HG03575 (cell line): ENCODE data around the gene CCDC187.

ENCODE experiments used
- ATAC-seq: cut with Tn5 transposase; IDR thresholded peaks from one replicate; pipeline ENCODE4 v1.9.1; 2021; ENCODE audit not compliant: unreplicated experiment, insufficient number of reproducible peaks, low FRiP score; ENCODE audit errors: extremely low read depth

CCDC187 gene

GRCh38 chr9:136340356-136341041 is 36.6 kb upstream of the CCDC187 start:
- no peak for ATAC-seq

- ATAC-seq: no peak
Observed at GRCh38 chr9:136339958-136340310, 36.0 kb upstream of the CCDC187 start.

DNA sequence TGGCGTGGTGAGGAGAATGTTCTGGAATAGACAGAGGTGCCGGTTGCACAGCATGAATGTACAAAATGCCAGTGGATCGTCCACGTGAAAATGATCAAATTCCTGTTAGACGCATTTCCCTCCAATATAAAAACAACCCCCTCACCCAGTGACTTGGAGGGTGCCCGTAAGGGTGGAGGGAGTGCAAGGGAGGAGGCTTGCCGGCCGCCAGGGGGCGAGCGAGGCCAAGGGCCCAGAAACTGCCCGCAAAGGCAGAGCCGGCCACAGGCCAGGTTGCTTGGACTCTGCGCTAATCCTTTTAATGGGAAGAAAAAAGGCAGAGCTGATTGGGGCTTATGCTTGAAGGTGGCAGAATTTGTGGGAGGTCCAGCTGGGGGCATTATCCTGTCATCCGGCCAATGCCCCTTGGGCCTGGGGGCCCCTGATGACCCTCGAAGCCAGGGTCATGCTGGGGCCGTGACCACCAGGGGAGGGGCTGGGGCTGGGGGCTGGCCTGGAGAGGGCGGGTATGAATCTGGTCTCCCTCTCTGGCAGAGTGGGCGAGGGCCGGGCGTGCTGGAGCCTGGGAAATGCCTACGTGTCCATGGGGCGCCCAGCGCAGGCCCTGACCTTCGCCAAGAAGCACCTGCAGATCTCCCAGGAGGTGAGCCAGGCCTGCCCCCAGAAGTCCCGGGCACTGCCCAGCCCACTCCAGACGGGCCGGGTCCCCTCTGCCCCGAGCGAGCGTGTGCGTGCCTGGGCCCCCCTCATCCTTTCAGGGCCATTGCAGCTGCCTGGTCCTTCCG is 35.5 kb upstream of the CCDC187 start:
- ATAC-seq: no peak

GRCh38 chr9:136338511-136338910 is 34.6 kb upstream of the CCDC187 start:
- ATAC-seq: no peak

DNA sequence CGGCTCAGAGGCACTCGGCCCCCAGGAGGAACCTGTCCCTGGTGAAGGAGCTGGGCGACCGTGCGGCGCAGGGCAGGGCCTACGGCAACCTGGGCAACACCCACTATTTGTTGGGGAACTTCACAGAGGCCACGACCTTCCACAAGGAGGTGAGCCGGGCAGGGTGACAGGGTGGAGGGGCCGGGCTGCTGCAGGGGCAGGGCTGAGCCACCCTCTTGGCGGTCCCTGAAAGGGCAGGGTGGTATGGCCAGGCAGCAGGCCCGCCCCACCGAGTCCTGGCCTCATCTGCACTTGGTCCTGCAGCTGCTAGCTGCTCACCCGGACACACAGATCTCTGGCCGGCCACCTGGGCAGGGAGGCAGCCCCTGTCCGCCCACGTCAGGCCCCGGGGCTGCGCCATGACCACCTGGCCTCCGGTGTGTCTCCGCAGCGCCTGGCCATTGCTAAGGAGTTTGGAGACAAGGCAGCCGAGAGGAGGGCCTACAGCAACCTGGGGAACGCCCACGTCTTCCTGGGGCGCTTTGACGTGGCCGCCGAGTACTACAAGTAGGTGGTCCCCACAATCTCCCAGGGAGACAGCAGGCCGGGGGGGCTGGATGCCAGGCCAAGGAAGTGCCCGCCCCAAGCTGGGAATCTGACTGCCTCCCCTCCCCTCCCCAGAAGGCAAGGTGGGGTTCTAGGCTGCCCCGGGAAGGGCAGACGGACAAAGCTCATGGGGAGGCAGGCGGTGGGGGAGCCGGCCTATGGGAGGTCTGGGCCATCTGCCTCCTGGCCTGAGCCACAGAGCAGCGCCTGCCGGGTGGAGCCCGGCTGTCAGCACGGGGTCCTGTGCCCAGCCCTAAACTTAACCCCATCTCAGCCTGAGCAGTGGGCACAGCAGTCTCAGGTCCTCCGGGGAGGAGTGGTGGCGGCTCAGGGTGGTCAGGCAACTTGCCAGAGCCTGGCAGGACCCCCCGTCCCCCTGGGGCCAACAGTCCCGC is 33.8 kb upstream of the CCDC187 start:
- no peak for ATAC-seq

- no peak for ATAC-seq
Observed at GRCh38 chr9:136336881-136337280, 33.0 kb upstream of the CCDC187 start.

GRCh38 chr9:136336156-136336870 is 32.4 kb upstream of the CCDC187 start:
- ATAC-seq: no peak

GRCh38 chr9:136335296-136336155 is 31.6 kb upstream of the CCDC187 start:
- ATAC-seq: no peak

DNA sequence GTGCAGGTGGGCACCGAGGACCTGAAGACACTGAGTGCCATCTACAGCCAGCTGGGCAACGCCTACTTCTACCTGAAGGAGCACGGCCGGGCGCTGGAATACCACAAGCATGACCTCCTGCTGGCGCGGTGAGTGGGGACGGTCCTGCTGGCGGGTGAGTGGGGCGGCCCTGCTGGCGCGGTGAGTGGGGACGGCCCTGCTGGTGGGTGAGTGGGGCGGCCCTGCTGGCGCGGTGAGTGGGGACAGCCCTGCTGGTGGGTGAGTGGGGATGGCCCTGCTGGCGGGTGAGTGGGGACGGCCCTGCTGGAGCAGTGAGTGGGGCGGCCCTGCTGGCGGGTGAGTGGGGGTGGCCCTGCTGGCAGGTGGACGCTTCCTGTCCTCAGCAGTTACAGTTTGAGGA is 30.6 kb upstream of the CCDC187 start:
- no peak for ATAC-seq

DNA sequence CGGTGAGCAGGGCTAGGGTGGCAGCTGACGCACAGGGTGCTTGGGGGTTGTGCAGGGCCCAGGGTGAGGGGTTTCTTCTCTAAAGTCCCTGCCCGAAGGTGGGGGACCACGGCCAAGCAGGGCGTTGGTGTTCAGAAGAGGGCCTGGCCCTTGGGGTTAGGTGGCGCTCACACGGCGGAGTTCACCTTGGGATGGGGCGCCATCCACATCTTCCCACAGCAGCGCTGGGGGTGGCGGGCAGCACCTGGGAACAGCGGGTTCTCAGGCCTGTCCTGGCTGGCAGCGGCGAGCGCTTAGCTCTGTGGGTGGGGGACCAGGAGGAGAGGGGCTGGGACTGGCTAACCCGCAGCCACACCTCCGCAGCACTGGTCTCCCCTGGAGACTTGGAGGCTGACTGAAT is 29.6 kb upstream of the CCDC187 start:
- ATAC-seq: no peak

DNA sequence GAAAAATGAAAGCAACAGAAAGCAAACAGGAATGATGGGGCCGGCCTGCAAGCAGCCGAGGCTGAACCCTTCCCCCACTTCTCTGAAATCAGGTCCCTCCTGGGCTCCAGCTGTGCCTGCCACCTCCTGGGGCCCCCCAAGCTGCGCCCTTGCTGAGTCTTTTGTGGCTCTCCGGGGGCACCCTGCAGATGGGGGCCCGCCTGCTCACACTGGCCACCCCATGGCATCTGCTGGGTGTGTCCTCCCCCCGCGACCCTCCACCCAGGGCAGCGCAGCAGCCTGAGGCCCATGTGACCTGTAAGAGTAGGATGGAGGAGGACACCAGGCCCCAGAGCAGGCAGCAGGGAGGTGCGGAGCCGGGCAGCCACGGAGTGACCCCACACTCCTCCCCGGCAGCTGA is 29.2 kb upstream of the CCDC187 start:
- ATAC-seq: no peak

- no peak for ATAC-seq
Observed at GRCh38 chr9:136332482-136332983, 28.6 kb upstream of the CCDC187 start.

DNA sequence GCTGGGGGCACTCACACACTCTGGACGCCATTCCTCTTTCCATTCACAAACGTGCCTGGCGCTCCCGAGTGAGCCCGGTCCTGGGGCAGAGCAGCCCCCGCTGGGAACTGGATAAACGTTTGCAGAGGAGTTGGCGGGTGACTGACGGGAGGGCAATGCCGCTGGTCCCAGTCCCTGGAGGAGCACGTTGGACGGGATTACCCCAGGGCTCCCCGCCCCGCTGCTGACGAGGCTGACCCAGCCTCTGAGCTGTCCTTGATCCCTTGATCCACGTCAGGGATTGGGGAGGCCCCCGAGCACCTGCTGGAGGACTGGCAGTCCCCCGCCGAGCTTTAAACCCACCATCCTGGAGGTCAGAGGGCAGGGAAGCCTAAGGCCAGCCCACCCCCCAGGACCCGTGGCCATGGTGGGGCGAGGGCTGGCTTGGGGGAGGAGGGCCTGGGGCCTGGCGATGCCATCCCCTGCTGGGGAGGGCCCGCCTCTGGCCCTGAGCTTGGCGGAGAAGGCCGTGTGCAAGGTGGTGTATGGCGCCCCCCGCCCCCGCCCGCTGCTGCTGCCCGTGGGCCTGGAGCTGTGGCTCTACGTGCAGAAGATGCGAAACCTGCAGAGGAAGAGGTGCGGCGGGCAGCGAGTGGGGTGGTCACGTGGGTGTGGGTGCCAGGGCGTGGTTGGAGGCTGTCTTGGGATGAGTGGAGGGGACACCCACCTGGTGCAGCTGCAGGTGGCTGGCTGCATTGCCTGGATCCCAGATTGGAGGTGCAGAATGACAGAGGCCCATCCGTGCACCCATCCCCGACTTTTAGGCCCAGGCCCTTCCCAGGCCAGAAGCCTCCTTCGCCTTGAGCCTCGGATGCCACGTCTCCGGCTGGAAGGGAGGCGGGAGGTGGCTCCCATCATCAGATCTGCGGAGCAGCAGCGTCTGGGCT is 27.9 kb upstream of the CCDC187 start:
- ATAC-seq: no peak

GRCh38 chr9:136331030-136331429 is 27.1 kb upstream of the CCDC187 start:
- ATAC-seq: no peak

DNA sequence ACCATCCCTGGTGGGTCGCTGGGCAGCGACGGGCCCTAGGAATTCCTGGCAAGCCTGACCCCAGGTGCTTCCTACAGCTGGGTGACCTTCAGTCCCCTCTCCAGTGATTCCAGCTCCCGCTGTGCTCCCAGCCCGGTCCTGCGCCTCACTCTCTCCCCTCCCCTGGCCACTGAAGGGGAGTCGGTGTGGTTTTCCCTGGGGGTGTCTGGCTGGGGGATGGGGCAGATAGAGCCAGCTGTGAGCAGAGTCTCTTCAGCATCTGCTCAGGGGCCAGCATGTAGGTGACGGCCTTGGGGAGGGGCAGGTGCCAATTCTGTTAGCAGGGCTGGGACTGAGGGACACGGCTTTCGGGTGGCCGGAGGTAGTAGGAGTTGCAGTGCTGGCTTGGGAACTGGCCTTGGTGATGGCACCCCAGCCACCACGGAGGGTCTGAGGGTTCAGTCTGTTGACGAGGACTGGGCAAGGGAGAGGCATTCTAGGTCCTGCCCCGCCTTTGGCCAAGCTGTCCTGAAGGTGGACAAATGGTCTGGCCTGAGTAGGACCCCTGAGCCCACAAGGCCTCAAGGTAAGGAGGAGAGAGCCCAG is 26.6 kb upstream of the CCDC187 start:
- no peak for ATAC-seq

- no peak for ATAC-seq
Observed at GRCh38 chr9:136329636-136330405, 25.9 kb upstream of the CCDC187 start.
